Endothelial cell of umbilical vein (primary cell): Measurements from ENCODE around the gene ATL1. TPM values are rescaled to one million over a fixed set of nuclear protein-coding genes. Genes with fewer than 3 reads are reported as not detected.
"Not testable (repeated sequence)": the region's sequence is repeated elsewhere in the genome, so short reads cannot be mapped to it uniquely, and the experiment has no call there.

Experiments
- BruUV-seq: library from RNA; stranded (reverse); fragments of 400-500 nt; replicated peaks from 2 replicates; lab custom pipeline; 2021; lab: Mats Ljungman, UMichigan
- CTCF ChIA-PET: fragments of 300-600, 350-600 bp; sonication (Branson Sonifier 250); formaldehyde crosslinking; loops from one replicate; lab custom pipeline; 2021; ENCODE audit warnings: antibody characterized with exemption, inconsistent platforms; lab: Charles Lee
- POLR2A ChIA-PET: fragments of 300-600, 350-600 bp; sonication (Branson Sonifier 250); formaldehyde crosslinking; loops from one replicate; lab custom pipeline; 2021; ENCODE audit warnings: antibody characterized with exemption, inconsistent platforms; lab: Charles Lee
- DNase-seq: peaks from one replicate; pipeline ENCODE4 v3.0.0-alpha.2; 2011; ENCODE audit warnings: low read depth, low spot score
- FAIRE-seq: peaks from 2 replicates; lab custom pipeline; 2011; peaks lifted over from hg19 to GRCh38; lab: Jason Lieb, UNC
- H2AFZ ChIP-seq: 2 replicates; pipeline ENCODE4 v1.6.0; 2012; ENCODE audit warnings: low read depth, low read length, control low read depth, inconsistent platforms
- H3K27ac ChIP-seq: 2 replicates; pipeline ENCODE4 v1.5.1; 2011; ENCODE audit warnings: low read depth, mild to moderate bottlenecking, control low read depth, low read length, moderate library complexity; ENCODE audit not compliant: insufficient read depth
- H3K27me3 ChIP-seq, 2 experiments: 2 replicates each; pipeline versions ENCODE4 v1.6.0 to v1.6.1; 2011; ENCODE audit warnings: low read length in 2 of 2, mixed read lengths in 1 of 2; ENCODE audit not compliant: control insufficient read depth in 2 of 2, insufficient read depth in 2 of 2
- H3K36me3 ChIP-seq, 2 experiments: 2 replicates in 1 of 2; 3 replicates in 1 of 2; pipeline ENCODE4 v1.5.1; 2011; ENCODE audit warnings: low read length in 2 of 2, mild to moderate bottlenecking in 1 of 2, moderate library complexity in 1 of 2; ENCODE audit not compliant: control insufficient read depth in 2 of 2, insufficient read depth in 2 of 2; ENCODE audit errors: extremely low read depth in 1 of 2
- H3K4me1 ChIP-seq: 3 replicates; pipeline ENCODE4 v1.5.1; 2011; ENCODE audit warnings: mild to moderate bottlenecking, low read length; ENCODE audit not compliant: control insufficient read depth, insufficient read depth; ENCODE audit errors: extremely low read depth
- H3K4me2 ChIP-seq: 2 replicates; pipeline ENCODE4 v1.6.1; 2011; ENCODE audit warnings: low read length, control low read depth, mixed read lengths; ENCODE audit not compliant: insufficient read depth
- H3K4me3 ChIP-seq, 3 experiments: fragments of 200-600 bp in 1 of 3; sonication (generic), shearing (Covaris generic) in 1 of 3; replicated peaks in 1 of 3; 2 replicates each; pipeline ENCODE4 v1.5.1; 2011 to 2016; ENCODE audit warnings: control low read depth in 3 of 3, low read length in 3 of 3, mild to moderate bottlenecking in 2 of 3, inconsistent platforms in 1 of 3, low read depth in 1 of 3, moderate library complexity in 1 of 3; ENCODE audit not compliant: insufficient read depth in 1 of 3
- H3K79me2 ChIP-seq: 2 replicates; pipeline ENCODE4 v1.6.0; 2012; ENCODE audit warnings: low read length, inconsistent platforms; ENCODE audit not compliant: control insufficient read depth, insufficient read depth
- H3K9ac ChIP-seq: replicated peaks from 2 replicates; pipeline ENCODE3; 2011; ENCODE audit warnings: low read length, control low read depth; ENCODE audit not compliant: insufficient read depth; ENCODE audit errors: extremely low read depth
- H3K9me1 ChIP-seq: replicated peaks from 3 replicates; pipeline ENCODE4 v1.6.0; 2011; ENCODE audit warnings: mild to moderate bottlenecking, low read length; ENCODE audit not compliant: control insufficient read depth, insufficient read depth; ENCODE audit errors: extremely low read depth
- H3K9me3 ChIP-seq: replicated peaks from 2 replicates; pipeline ENCODE4 v1.5.1; 2012; ENCODE audit warnings: low read length, inconsistent platforms; ENCODE audit not compliant: control insufficient read depth, insufficient read depth
- H4K20me1 ChIP-seq: replicated peaks from 2 replicates; pipeline ENCODE3; 2011; ENCODE audit warnings: mild to moderate bottlenecking, low read length; ENCODE audit not compliant: control insufficient read depth, insufficient read depth; ENCODE audit errors: extremely low read depth
- EZH2 ChIP-seq: IDR thresholded peaks from 2 replicates; pipeline ENCODE4 v1.6.1; 2012; ENCODE audit warnings: borderline replicate concordance, low read depth, mild to moderate bottlenecking, moderate library complexity, low read length, inconsistent platforms; ENCODE audit not compliant: severe bottlenecking
- FOS ChIP-seq: IDR thresholded peaks from 2 replicates; pipeline ENCODE4 v1.6.1; 2011; ENCODE audit warnings: mild to moderate bottlenecking, low read length, moderate library complexity, borderline replicate concordance; ENCODE audit not compliant: insufficient read depth
- GATA2 ChIP-seq: IDR thresholded peaks from 2 replicates; pipeline ENCODE4 v1.7.0; 2011; ENCODE audit warnings: low read depth, mild to moderate bottlenecking, moderate library complexity, mixed read lengths, low read length; ENCODE audit not compliant: insufficient read length, insufficient read depth
- JUN ChIP-seq: IDR thresholded peaks from 2 replicates; pipeline ENCODE4 v1.6.1; 2011; ENCODE audit warnings: borderline replicate concordance, low read depth; ENCODE audit not compliant: insufficient read length, insufficient read depth
- MYC ChIP-seq: IDR thresholded peaks from one replicate; pipeline ENCODE4 v1.6.1; 2011; ENCODE audit warnings: mild to moderate bottlenecking, low read depth, low read length
- POLR2A ChIP-seq: IDR thresholded peaks from 2 replicates; pipeline ENCODE4 v1.6.1; 2012; ENCODE audit warnings: low read depth, mild to moderate bottlenecking, control low read depth, low read length
- POLR2AphosphoS5 ChIP-seq: IDR thresholded peaks from 2 replicates; pipeline ENCODE4 v1.6.1; 2012; ENCODE audit warnings: low read depth, mild to moderate bottlenecking, control low read depth, low read length, moderate library complexity; ENCODE audit not compliant: insufficient read depth
- dilution Hi-C: fragments of 300-500 bp; cut with MboI; formaldehyde crosslinking; loops from one replicate; pipeline ENCODE4 v1.15.0; 2019; ENCODE audit warnings: low sequenced_read_pairs; ENCODE audit not compliant: extremely low pct_ligation_motif_present
- intact Hi-C: fragments of 100-400 bp; cut with micrococcal nuclease; formaldehyde crosslinking; loops from one replicate; pipeline ENCODE4 v1.10.0; 2022
- polyA plus RNA-seq, 4 experiments: library from polyadenylated mRNA; depleted of rRNA in 3 of 4; stranded (reverse) in 3 of 4; unstranded in 1 of 4; fragments of >200 nt; gene quantifications; 2 replicates each; pipeline versions ENCODE4 v1.2.1 to v1.2.3, GENCODE V29; 2011 to 2012; ENCODE audit warnings: missing spikeins in 1 of 4
- total RNA-seq: library from RNA; stranded (reverse); gene quantifications from 2 replicates; pipeline ENCODE4 v1.2.3, GENCODE V29; 2021
- TF ChIP-seq, protein P1 (sequence below): IDR thresholded peaks from 2 replicates; pipeline ENCODE4 v1.6.1; 2011; ENCODE audit not compliant: insufficient read depth, insufficient read length
- TF ChIP-seq, protein P2 (sequence below), 2 donors: IDR thresholded peaks; 1 replicate in 1 of 2; 2 replicates in 1 of 2; pipeline ENCODE4 v1.5.1; 2011; ENCODE audit warnings: low read length in 2 of 2, mild to moderate bottlenecking in 2 of 2, moderate library complexity in 2 of 2, control low read depth in 1 of 2, inconsistent platforms in 1 of 2, low read depth in 1 of 2; ENCODE audit not compliant: insufficient read depth in 1 of 2; ENCODE audit errors: extremely low read depth in 1 of 2

The ATL1 gene
- total and polyA plus RNA-seq, 2 donors (not counting 3 experiments of a cell fraction or from before 2014, with no cell fraction given), result 1.1 to 5.1 TPM

DNA sequence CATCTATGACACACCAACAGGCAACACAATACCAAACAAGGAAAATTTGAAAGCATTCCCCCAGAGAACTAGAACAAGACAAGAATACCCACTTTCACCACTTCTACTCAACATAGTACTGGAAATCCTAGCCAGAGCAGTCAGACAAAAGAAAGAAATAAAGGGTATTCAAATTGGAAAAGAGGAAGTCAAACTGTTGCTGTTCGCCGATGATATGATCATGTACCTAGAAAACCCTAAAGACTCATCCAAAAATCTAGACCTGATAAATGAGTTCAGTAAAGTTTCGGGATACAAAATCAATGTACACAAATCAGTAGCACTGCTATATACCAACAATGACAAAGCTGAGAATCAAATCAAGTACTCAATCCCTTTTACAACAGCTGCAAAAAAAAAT lies 8.1 kb upstream of the ATL1 start:
- intact Hi-C loops, result no loop called here
- no peaks in the 10 kb centered on the region for H3K4me1 ChIP-seq
- no peak for DNase-seq
- TF ChIP-seq EZH2 (no peak), GATA2 (no peak), POLR2AphosphoS5 (no peak), FOS (no peak), POLR2A (no peak), JUN (no peak), MYC (no peak)
- TF ChIP-seq, protein P1, sequence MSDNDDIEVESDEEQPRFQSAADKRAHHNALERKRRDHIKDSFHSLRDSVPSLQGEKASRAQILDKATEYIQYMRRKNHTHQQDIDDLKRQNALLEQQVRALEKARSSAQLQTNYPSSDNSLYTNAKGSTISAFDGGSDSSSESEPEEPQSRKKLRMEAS, result no peak
- TF ChIP-seq, protein P2, sequence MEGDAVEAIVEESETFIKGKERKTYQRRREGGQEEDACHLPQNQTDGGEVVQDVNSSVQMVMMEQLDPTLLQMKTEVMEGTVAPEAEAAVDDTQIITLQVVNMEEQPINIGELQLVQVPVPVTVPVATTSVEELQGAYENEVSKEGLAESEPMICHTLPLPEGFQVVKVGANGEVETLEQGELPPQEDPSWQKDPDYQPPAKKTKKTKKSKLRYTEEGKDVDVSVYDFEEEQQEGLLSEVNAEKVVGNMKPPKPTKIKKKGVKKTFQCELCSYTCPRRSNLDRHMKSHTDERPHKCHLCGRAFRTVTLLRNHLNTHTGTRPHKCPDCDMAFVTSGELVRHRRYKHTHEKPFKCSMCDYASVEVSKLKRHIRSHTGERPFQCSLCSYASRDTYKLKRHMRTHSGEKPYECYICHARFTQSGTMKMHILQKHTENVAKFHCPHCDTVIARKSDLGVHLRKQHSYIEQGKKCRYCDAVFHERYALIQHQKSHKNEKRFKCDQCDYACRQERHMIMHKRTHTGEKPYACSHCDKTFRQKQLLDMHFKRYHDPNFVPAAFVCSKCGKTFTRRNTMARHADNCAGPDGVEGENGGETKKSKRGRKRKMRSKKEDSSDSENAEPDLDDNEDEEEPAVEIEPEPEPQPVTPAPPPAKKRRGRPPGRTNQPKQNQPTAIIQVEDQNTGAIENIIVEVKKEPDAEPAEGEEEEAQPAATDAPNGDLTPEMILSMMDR (IDR thresholded peaks at IDR 0.05; ENCODE audit: extremely low read depth in 1 of 2, insufficient read depth in 1 of 2, low read depth in 1 of 2, low read length in 2 of 2), result no peak
- H3K4me3 ChIP-seq, result no peak overlapping the region
- H2AFZ ChIP-seq, result no peak overlapping the region
- POLR2A ChIA-PET, result no interaction called here
- H3K79me2 ChIP-seq, result no peaks in the 10 kb centered on the region
- H3K9me1 ChIP-seq, result no peaks in the 10 kb centered on the region
- no peaks in the 10 kb centered on the region for H3K9me3 ChIP-seq
- dilution Hi-C loops, result loop anchor here (25.0 kb wide), 1 partner anchor 160 kb away; no protein-coding TSS in a partner anchor
- no peak overlapping the region for H3K9ac ChIP-seq
- CTCF ChIA-PET, result no interaction called here
- H3K36me3 ChIP-seq, result no peaks in the 10 kb centered on the region
- no TSS peak for BruUV-seq
- H4K20me1 ChIP-seq, result no peaks in the 10 kb centered on the region
- no peak overlapping the region for H3K4me2 ChIP-seq
- peaks cover 12 to 21% of the 10 kb centered on the region in 2 experiments for H3K27me3 ChIP-seq
- H3K27ac ChIP-seq, result no peak overlapping the region
- FAIRE-seq, result no peak

DNA sequence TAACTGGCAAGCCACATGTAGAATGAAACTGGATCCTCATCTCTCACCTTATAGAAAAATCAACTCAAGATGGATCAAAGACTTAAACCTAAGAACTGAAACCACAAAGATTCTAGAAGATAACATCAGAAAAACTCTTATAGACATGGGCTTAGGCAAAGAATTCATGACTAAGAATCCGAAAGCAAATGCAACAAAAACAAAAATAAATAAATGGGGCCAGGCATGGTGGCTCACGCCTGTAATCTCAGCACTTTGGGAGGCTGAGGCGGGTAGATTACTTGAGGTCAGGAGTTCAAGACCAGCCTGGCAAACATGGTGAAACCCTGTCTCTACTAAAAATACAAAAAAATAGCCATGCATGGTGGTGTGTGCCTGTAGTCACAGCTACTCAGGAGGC lies 7.1 kb upstream of the ATL1 start:
- H3K9me3 ChIP-seq, H3K27ac ChIP-seq, H2AFZ ChIP-seq, H3K9me1 ChIP-seq, H3K4me3 ChIP-seq, intact Hi-C loops, H4K20me1 ChIP-seq, H3K9ac ChIP-seq, H3K36me3 ChIP-seq, DNase-seq, H3K79me2 ChIP-seq, H3K4me1 ChIP-seq, FAIRE-seq, H3K4me2 ChIP-seq, BruUV-seq, POLR2A ChIA-PET: not testable (repeated sequence)
- dilution Hi-C loops, result loop anchor here (25.0 kb wide), 1 partner anchor 160 kb away; no protein-coding TSS in a partner anchor
- peaks cover 15 to 29% of the 10 kb centered on the region in 2 experiments for H3K27me3 ChIP-seq
- CTCF ChIA-PET, result interaction anchor here (1.2 kb wide), 1 partner anchor 10 kb away, joined by 3 read pairs; no protein-coding TSS in a partner anchor
